Epithelial cell of esophagus (primary cell): Measurements from ENCODE around the gene TADA3.

ENCODE experiments used
- DNase-seq: peaks from one replicate; pipeline ENCODE4 v3.0.0; 2010; ENCODE audit warnings: low read depth
- H3K4me3 ChIP-seq: 2 replicates; pipeline ENCODE4 v1.5.1; 2011; ENCODE audit warnings: mild to moderate bottlenecking, low read length, control low read depth
- CTCF ChIP-seq: IDR thresholded peaks from 2 replicates; pipeline ENCODE4 v1.5.1; 2011; ENCODE audit warnings: low read depth, mild to moderate bottlenecking, low read length, control low read depth, inconsistent platforms; ENCODE audit not compliant: insufficient read depth; ENCODE audit errors: missing control alignments

TADA3 gene

GRCh38 chr3:9804996-9805395, 12.7 kb upstream of the TADA3 start:
- DNase-seq: no peak
- H3K4me3 ChIP-seq: no peak overlapping the region
- TF ChIP-seq CTCF: no peak

- no peak for DNase-seq
- no peak for TF ChIP-seq CTCF
- no peak overlapping the region for H3K4me3 ChIP-seq
These were observed 11.2 kb upstream of the TADA3 start for GRCh38 chr3:9803494-9803893.

- H3K4me3 ChIP-seq: no peak overlapping the region
- peak; percentile 29 for TF ChIP-seq CTCF
- DNase-seq: no peak
These were observed 8.3 kb upstream of the TADA3 start for GRCh38 chr3:9800529-9800928.

- H3K4me3 ChIP-seq: no peak overlapping the region
- no peak for DNase-seq
- TF ChIP-seq CTCF: no peak
These were observed 5.1 kb upstream of the TADA3 start for GRCh38 chr3:9797196-9797945.

GRCh38 chr3:9795207-9795606, 2.9 kb upstream of the TADA3 start:
- DNase-seq: no peak
- no peak overlapping the region for H3K4me3 ChIP-seq

GRCh38 chr3:9794400-9794799, 2.1 kb upstream of the TADA3 start:
- no peak for DNase-seq
- no peak for TF ChIP-seq CTCF
- H3K4me3 ChIP-seq: no peak overlapping the region

More at GRCh38 chr3:9795207-9795606, 2.9 kb upstream of the TADA3 start:
- TF ChIP-seq CTCF: no peak
